WI38 (cell line): ENCODE measurements around the gene SMURF2.
"Not testable (repeated sequence)": the region's sequence is repeated elsewhere in the genome, so short reads cannot be mapped to it uniquely, and the experiment has no call there.

ENCODE experiments used
- H3K4me3 ChIP-seq: 2 replicates; pipeline ENCODE4 v1.5.1; 2011; ENCODE audit warnings: low read depth, mild to moderate bottlenecking, control low read depth, low read length
- CTCF ChIP-seq: IDR thresholded peaks from 2 replicates; pipeline ENCODE4 v1.5.1; 2012; ENCODE audit warnings: low read depth, mild to moderate bottlenecking, control low read depth, low read length

SMURF2 gene

GRCh38 chr17:64685705-64686104 is 23.6 kb upstream of the SMURF2 start:
- no peak for TF ChIP-seq CTCF
- H3K4me3 ChIP-seq, result no peak overlapping the region

- no peak for TF ChIP-seq CTCF
- no peak overlapping the region for H3K4me3 ChIP-seq
Observed at GRCh38 chr17:64683796-64684195, 21.7 kb upstream of the SMURF2 start.

DNA sequence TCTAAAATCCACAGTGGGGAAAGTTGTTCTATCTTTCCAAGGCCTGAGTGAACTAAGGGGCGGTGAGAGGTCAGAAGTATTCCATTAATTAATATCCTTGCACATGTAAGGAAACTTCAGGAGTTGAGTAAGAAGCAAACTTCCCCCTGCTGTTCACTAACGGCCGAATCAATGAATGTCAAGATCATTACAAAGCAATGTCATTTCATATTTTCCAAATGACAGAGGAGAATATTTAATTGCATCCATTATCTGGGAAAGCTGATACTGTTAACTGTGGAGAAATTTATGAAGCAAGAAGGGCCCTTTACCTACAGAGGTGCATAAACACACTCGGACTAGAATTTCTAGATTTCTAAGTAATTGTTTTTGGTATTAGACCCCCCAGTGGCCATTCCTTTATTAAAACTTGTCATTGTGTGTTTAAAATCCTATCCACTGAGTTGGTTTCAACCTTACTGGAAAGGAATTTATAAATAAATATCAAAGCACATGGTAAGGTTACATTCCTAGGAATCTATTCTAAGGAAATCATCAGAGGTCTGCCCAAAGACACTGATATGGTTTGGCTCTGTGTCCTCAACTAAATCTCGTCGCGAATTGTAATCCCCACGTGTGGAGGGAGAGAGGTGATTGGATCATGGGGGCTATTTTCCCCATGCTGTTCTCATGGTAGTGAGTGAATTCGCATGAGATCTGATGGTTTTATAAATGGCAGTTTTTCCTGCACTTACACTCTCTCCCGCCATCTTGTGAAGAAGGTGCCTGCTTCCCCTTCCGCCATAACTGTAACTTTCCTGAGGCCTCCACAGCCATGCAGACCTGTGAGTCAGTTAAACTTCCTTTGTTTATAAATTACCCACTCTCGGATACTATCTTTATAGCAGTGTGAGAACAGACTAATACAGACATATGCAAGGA is 20.4 kb upstream of the SMURF2 start:
- TF ChIP-seq CTCF, result no peak
- H3K4me3 ChIP-seq, result peak overlapping the region; percentile 7

- TF ChIP-seq CTCF, result no peak
- H3K4me3 ChIP-seq, result peak overlapping the region; percentile 45
Observed at GRCh38 chr17:64679710-64680216, 17.7 kb upstream of the SMURF2 start.

DNA sequence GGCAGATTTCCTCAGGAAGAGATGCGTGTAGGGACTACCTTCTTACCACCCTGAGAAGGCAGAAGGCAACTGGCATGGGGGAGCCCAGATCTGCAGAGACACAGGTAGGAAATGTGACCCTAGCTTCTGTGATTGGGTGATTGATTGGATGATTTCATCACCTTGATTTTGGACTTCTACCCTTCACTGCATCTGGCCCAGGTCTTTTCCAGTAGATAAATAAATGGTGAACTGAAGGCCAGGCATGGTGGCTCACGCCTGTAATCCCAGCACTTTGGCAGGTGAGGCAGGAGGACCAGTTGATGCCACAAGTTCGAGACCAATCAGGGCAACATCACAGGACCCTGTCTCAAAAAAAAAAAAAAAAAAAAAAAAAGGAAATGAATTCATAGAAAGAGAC is 14.7 kb upstream of the SMURF2 start:
- no peak for TF ChIP-seq CTCF
- H3K4me3 ChIP-seq, result no peak overlapping the region

DNA sequence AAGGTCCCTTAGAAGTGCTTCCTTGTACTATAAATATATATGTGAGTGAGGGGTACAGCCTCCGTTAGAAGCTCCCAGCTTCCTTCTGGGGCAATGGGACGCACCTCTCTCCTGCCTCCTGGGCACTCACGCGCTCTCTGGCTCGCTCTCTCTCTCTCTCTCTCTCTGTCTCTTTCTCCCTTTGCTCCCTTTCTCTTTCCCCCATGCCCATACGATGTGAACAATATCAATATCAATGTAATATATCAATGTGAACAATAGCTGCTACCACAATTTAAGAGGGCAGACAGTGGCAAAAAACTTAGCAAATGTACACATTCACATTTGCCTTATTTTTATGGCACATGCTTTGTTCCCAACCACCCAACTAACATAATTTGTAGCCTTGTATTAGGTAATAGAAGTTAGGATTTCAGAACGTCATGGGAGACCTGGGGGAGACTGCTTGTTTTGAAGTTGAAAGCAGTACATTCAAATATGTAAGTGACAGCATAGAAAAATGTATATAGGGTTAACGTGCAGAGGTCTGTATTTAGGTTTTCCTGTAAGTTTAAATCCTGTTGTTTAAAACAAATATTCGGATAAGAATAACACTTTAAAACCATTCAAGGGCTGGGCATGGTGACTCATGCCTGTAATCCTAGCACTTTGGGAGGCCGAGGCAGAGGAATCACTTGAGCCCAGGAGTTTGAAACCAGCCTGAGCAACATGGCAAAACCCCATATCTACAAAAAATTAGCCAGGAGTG is 8.9 kb upstream of the SMURF2 start:
- not testable (repeated sequence) for H3K4me3 ChIP-seq

DNA sequence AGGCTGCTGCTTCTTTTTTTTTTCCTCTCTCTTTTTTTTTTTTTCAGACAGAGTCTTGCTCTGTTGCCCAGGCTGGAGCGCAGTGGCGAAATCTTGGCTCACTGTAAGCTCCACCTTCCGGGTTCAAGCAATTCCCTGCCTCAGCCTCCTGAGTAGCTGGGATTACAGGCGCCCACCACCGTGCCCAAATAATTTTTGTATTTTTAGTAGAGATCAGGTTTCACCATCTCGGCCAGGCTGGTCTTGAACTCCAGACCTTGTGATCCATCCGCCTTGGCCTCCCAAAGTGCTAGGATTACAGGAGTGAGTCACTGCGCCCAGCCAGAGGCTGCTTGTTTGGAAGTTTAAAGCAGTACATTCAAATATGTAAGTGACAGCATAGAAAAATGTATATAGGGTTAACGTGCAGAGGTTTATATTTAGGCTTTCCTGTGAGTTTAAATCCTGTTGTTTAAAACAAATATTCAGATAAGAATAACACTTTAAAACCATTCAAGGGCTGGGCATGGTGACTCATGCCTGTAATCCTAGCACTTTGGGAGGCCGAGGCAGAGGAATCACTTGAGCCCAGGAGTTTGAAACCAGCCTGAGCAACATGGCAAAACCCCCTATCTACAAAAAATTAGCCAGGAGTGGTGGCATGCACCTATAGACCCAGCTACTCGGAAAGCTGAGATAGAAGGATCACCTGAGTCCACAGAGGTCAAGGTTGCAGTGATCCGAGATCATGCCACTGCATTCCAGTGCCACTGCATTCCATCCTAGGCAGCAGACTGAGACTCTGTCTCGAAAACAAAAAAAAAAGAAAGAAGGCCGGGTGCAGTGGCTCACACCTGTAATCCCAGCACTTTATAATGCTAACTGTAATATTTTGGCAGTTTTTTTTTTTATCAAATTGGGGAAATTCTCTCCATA is 6.0 kb upstream of the SMURF2 start:
- H3K4me3 ChIP-seq, result not testable (repeated sequence)

DNA sequence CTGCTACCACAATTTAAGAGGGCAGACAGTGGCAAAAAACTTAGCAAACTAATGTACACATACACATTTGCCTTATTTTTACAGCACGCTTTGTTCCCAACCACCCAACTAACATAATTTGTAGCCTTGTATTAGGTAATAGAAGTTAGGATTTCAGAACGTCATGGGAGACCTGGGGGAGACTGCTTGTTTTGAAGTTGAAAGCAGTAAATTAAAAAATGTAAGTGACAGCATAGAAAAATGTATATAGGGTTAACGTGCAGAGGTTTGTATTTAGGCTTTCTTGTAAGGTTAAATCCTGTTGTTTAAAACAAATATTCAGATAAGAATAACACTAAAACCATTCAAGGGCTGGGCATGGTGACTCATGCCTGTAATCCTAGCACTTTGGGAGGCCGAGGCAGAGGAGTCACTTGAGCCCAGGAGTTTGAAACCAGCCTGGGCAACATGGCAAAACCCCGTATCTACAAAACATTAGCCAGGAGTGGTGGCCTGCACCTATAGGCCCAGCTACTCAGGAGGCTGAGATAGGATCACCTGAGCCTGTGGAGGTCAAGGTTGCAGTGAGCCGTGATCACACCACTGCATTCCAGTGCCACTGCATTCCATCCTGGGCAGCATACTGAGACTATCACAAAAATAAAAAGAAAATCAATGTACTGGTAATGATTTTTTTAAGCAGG is 2.3 kb upstream of the SMURF2 start:
- not testable (repeated sequence) for H3K4me3 ChIP-seq

- H3K4me3 ChIP-seq, result not testable (repeated sequence)
Observed at GRCh38 chr17:64663836-64664235, 1.7 kb upstream of the SMURF2 start.
